Measurements from ENCODE around the gene EXOSC9. TPM values are rescaled to one million over a fixed set of nuclear protein-coding genes. Genes with fewer than 3 reads are reported as not detected.

Gene EXOSC9
- total and polyA plus RNA-seq, 2 of the 8 experiments (the other 6 are each of a cell fraction or from before 2014, with no cell fraction given): 33.2 to 54.9 TPM

DNA sequence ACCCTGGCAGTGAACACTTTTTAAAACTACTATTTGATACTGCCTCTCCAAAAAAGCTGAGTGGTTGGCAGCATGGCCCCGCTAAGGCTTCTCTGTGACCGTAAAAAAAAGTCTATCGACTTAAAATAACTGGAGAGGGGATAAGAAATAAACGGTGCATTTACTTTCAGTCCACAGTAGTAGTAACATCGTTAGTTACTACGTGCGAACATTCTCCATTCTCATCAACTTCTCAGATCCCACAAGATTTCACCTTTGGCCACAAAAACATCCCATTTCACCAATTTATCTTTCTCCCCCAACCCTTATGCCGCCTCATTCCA, 524 bp upstream of the EXOSC9 start (continued):
- TF ChIP-seq E2F6 (IDR thresholded peaks at IDR 0.05) (no peak), BCL11A (IDR thresholded peaks at IDR 0.05; ENCODE audit: low read depth in 2 of 2, low read length in 2 of 2) (no peak), RFX5 (IDR thresholded peaks at IDR 0.05; ENCODE audit: borderline replicate concordance, low read depth, low read length) (no peak), MAFK (IDR thresholded peaks at IDR 0.05; ENCODE audit: low read depth, low read length) (no peak)
- TF ChIP-seq, protein P1, sequence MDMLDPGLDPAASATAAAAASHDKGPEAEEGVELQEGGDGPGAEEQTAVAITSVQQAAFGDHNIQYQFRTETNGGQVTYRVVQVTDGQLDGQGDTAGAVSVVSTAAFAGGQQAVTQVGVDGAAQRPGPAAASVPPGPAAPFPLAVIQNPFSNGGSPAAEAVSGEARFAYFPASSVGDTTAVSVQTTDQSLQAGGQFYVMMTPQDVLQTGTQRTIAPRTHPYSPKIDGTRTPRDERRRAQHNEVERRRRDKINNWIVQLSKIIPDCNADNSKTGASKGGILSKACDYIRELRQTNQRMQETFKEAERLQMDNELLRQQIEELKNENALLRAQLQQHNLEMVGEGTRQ (IDR thresholded peaks at IDR 0.05; ENCODE audit: low read length): no peak
- TF ChIP-seq, protein P2, sequence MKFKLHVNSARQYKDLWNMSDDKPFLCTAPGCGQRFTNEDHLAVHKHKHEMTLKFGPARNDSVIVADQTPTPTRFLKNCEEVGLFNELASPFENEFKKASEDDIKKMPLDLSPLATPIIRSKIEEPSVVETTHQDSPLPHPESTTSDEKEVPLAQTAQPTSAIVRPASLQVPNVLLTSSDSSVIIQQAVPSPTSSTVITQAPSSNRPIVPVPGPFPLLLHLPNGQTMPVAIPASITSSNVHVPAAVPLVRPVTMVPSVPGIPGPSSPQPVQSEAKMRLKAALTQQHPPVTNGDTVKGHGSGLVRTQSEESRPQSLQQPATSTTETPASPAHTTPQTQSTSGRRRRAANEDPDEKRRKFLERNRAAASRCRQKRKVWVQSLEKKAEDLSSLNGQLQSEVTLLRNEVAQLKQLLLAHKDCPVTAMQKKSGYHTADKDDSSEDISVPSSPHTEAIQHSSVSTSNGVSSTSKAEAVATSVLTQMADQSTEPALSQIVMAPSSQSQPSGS (IDR thresholded peaks at IDR 0.05; ENCODE audit: low read length): no peak

All from H1 (cell line).